Fibroblast of the conjunctiva (primary cell): Measurements from ENCODE around the gene ZMYND11.

Experiments used
- DNase-seq: peaks from one replicate; pipeline ENCODE4 v3.0.0-alpha.2; 2010; ENCODE audit warnings: low read depth

ZMYND11 gene

DNA sequence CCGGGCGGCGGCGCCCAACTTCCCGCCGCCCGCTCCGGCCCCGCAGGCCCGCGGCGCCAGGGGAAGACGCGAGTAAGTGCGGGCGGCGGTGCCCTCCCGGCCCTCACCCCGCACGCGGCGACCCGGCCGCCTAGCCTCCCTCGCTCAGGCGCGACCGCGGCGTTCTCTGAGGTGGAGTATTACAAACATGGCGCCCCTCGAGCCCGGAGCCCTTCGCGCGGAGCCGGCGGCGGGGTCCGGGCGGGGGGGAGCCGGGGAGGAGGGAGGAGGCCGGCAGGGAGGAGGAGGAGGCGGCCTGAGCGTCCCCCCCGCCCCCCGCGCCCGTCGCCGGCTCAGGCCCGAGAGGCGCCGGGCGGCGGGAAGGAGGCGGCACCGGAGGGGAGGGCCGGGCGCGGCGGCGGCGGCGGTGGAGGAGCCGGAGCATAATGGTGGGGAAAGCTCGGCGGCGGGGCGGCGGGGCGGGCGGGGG, at the start of gene ZMYND11:
ZMYND11 (plus strand) TSS at position 324 of the 469 bp plus-strand sequence. CDS start 44,558 bp downstream, outside the sequence.
- DNase-seq, result peak; percentile 38

DNA sequence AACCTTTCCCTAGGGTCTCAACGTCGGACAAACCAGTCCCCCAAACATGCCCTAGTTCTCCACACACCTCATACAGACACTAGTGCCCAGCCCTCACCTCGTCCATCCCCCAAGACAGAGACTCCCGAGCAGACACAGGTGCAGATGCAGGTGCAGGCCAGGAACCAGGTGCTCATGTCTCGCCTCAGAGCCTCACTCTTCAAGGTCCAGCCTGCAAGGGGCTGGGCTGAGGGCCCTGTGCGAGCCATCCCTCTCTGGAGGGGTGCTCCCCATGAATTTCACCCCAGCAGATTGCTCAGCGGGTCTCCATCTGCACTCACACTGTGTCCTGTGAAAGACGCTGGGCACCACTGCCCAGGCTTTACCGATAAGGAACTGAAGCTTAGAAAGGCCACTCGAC, 49.2 kb upstream of the ZMYND11 start:
- no peak for DNase-seq

DNA sequence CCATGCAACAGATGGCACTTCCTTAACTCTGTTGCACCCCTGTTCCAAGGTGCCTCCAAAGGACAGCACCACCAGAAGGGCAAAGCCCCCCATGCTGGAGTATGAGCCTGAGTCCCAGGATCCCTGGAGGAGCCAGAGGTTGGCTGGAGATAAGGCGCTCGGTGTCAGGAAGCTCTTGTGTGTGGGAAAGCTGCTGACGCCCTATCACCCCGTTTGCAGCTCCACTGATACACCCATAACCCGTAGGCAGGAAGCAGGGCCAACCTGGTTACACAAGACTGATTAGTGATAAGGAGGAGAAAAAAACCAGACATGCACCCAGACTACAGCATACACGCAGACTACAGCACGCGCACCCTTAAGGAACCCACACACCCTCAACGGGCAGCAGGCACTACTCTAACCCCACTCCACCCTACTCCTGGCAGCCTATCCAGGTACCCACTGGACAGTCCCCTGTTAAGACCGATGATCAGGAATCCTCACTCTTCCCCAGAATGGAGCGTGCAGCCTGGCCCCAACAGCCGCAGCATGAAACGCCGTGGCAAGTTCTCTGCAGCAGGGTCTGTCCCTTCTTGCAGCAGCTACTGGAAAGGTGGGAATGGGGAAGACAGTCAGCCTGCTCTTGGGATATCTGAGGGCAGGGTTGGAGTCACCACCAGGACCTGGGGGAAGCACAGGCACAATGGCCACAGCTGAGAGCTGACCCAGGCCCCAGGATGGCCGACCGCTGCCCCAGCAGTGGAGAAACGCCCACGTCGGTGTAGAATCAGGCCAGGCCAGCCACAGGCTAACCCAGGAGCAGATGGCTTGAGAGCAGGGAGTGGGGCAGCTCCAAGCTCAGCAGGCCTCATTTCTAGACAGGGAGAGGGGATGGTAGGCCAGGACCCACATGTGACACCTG, 47.8 kb upstream of the ZMYND11 start:
- DNase-seq, result no peak

DNA sequence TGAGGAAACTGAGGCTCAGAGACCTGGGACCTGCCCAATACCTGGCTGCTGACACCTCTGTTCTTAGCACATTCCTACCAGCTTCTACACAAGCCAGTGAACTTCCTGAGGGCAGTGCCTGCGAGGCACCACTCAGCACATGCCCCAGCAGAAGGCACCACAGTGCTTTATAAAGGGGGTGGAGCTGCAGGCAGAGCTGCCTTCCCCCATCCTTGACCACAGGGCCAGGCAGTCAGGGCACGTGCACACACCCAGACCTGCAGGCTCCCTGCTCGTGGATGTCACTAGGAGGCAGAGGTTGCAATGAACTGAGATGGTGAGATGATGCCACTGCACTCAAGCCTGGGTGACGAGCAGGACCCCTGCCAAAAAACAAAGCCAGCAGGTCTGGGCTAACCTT, 47.0 kb upstream of the ZMYND11 start:
- DNase-seq, result no peak

DNA sequence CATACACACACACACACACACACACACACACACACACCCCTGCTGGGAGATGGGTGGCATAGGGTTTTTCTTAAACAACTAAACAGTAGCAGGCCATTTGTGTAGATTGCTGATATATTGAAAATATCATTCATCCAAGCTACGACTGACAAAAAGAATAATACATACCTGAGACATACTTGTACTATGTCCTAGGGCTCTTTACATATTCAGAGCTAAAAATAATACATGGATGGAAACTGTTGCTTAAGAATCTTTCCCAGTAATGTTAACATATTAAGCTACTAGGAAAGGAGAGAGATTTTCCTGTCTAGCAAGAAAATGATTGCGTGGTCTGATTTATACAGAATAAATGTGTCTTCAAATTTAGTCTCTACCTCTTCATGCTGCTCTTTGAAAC, 46.0 kb upstream of the ZMYND11 start:
- no peak for DNase-seq

DNA sequence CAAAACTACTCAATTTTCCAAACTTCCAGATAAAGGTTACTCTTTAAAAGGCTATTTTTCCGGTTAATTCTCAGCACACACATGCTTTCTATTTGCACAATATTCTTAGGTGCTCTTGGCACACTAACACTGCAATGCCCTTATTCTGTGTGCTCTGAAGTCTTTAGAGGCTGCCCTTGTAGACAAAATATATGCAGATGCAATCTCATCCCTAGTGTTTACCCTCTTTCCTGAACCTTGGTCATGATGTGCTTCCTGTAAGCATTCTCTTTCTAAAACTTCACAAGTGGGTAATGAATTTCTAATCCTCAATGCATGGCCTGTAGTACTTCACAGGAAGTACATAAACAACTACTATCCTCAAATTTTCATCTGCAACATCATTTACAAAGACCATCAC, 45.1 kb upstream of the ZMYND11 start:
- DNase-seq, result no peak

DNA sequence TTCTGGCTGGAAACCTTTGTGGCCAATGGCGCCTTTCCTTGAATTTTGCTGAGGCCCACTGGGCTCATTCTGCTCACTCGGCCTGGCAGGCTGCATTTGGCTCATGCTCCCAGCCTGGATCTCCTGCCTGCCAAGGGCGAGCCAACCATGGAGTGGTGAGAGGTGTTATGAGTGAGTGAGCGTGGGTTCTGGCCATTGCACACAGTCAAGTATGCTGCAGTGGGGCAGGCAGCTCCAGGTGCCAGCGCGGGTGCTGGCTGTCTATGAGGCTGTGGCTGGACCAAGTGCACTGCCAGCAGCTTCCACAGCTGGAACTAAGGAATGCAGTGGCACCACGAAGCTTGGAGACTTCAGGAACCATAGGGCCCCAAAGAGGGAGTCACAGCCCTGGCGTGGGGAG, 43.9 kb upstream of the ZMYND11 start:
- no peak for DNase-seq

DNA sequence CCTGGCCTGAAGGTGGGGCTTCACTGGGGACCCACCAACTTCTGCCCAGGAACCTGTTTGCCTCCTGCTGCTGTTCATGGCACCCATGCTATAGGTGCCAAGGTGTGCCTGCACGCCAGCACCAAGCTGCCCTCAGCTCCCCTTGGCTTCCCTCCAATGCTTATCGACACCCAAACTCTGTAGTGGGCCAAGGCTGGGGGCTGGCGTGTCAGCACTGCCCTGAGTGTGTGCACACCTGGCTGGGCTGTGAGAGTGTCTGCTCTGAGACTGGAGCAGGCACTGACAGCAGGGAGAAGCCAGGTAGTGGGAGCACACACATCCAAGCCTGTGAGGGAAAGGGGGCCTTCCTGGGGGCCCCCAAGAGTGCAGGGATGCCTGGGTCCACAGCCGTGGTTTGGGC, 43.1 kb upstream of the ZMYND11 start:
- no peak for DNase-seq

DNA sequence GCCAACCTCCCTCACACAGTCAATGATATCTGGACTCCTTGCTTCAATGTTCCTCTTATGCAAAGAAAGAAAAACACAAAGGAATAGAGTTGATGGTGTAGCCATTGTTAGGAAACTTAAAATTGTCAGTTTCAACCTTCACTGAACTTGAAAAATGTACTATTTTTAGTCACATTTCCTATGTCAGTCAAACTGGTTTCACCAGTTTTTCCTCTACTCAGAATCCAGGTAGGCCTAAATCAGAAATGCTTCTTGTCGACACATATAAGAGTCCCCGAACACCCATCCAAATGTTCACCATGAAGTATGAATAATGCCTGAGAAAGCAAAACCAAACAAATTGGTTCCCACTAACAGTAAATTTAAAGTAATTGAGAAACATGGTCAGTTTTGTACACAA, 42.4 kb upstream of the ZMYND11 start:
- no peak for DNase-seq

DNA sequence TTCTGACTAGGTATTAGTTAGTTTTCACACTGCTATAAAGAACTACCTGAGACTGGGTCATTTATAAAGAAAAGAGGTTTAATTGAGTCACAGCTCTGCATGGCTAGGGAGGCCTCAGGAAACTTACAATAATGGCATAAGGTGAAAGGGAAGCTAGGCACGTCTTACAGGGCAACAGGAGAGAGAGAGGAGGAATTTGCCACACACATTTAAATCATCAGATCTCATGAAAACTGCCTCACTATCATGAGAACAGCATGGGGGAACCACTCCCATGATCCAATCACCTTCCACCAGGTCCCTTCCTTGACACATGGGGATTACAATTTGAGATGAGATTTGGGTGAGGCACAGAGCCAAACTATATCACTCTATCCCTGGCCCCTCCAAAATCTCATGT, 40.6 kb upstream of the ZMYND11 start:
- no peak for DNase-seq

DNA sequence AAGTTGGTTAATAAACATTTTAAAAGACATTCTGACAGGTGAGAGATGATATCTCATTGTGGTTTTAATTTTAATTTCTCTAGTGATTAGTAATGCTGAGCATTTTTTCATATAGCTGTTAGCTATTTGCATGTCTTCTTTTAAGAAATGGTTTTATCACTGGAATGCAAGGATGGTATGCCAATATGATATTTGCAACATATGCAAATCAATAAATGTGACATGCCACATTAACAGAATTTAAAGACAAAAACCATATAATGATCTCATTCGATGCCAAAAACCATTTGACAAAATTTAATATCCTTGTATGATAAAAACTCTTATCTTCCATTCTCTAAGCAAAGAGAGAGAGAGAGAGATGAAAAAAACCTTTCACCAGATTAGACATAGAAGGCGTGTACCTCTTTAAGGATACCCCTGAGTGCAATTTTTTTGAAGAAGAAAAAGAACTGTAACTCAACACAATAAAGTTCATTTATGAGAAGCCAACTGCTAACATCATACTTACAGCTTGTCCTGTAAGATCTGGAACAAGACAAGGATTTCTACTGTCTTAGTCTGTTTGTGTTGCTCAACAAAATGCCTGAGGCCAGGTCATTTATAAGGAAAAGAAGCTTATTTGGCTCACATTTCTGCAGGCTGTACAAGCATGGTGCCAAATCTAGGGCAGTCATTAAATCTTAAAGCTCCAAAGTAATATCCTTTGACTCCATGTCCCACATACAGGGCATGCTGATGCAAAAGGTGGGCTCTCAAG, 39.7 kb upstream of the ZMYND11 start:
- DNase-seq, result no peak

DNA sequence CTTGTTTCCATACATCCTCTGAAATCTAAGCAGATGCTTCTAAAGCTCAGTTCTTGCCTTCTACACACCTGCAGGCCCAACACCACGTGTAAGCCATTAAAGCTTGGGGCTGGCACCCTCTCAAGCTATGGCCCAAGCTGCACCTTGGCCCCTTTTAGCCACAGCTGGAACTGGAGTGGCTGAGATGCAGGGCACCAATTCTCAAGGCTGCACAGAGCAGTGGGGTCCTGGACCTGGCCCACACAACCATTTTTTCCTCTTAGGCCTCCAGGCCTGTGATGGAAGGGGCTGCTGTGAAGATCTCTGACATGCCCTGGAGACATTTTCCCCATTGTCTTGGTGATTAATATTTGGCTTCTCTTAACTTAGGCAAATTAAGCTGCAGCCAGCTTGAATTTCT, 38.8 kb upstream of the ZMYND11 start:
- DNase-seq, result no peak

DNA sequence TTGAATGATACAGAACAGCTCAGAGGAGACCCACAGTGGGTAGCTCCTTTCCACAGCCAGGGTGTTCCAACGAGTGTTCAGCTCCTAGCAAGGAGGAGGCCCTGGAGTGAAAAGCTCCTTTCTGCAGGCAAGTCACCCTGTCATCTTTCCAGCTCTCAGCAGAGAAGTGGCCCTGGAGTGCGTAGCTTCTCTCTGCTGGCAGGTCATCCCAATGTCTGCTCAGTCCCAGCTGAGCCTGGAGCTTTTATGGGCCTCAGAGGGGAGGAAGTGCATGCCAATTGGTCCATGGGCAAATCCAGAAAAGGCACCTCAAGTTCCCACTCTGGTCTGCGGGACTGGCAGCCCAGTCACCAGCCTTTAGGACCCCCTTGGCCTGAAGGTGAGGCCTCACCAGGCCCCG, 30.8 kb upstream of the ZMYND11 start:
- DNase-seq, result no peak

DNA sequence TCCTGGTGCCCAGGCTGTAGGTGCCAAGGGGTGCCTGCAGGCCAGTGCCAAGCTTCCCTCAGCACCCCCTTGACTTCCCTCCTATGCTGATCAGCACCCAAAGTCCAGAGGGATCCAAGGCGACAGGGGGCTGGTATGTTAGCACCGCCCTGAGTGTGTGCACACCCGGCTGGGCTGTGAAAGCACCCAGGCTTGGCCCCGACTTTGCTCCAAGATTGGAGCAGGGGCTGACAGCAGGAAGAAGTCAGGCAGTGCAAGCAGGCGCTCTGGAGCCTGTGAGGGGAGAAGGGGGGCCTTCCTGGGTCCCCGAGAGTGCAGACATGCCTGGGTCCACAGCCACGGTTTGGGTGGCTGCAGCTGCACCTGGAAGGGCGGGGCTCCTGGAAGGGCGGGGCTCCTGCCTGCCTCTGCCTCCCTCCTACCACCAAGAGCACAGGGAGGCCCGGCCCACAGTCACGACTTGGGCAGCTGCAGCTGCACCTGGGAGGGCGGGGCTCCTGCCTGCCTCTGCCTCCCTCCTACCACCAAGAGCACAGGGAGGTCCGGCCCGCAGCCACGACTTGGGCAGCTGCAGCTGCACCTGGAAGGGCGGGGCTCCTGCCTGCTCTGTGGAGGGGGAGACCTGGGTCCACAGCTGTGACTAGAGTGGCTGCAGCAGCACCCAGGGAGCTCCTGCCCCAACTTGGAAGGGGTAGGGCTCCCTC, 30.2 kb upstream of the ZMYND11 start:
- DNase-seq, result no peak

DNA sequence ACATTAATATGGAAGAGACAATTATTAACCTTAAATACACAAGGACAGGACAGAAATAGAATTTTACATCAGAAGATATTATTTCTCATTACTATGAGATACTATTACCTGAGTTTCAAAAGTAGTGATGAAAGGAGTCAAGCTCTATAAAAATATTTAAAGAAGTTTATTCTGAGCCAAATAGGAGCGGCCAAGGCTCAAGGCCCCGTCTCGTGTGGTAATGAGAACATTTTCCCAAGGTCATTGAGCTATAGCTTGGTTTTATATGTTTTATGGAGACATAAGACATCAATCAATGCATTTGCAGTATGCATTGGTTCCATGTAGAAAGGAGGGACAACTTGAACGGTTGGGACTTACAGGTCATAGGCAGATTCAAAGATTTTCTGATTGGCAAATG, 29.4 kb upstream of the ZMYND11 start:
- DNase-seq, result no peak

DNA sequence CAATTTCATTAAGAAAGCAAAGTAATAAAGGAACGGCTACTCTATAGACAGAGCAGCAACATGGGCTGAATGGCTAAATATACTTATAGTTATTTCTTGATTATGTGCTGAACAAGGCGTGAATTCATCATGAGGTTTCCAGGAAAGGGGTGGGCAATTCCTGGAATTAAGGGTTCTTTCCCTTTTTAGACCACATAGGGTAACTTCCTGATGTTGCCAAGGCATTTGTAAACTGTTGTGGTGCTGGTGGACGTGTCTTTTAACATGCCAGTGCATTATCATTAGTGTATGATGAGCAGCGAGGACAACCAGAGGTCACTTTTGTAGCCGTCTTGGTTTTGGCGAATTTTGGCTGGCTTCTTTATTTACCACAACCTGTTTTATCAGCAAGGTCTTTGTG, 28.5 kb upstream of the ZMYND11 start:
- DNase-seq, result no peak

DNA sequence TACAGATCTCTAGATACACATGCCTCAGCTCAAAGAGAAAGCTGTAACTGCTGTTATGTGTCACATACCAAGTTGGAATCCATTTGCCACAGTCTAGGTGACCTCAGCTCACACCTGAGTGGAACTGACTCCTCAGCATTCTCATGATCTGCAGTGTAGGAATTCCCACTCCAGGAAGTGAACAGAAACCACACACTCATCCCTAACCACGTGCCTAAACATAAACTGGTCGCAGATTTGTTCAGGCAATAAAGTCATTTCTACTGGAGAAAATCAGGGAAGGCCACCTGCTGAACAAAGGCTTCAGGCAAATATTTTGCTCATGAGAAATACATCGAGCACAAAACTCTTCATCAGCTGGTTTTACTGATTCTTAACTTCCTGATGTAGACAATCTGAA, 23.0 kb upstream of the ZMYND11 start:
- no peak for DNase-seq

DNA sequence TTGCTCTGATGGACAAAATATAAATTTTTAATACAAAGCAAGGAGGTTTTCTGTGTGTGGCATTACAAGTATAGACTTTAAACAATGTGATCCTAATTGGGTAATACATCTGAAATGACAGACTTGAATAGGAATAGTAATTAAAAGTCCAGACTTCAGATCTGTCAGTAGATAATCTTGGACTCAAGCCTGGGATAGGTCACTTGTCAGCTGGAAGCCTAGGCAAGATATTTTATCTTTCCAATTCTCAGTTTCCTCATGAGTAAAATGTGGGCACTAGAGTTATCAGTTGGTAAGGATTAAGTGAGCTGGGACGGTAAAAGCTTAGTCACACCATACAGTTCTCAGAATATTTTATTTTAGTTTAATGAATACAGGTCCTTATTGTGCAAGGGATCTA, 10.4 kb upstream of the ZMYND11 start:
- DNase-seq, result no peak

DNA sequence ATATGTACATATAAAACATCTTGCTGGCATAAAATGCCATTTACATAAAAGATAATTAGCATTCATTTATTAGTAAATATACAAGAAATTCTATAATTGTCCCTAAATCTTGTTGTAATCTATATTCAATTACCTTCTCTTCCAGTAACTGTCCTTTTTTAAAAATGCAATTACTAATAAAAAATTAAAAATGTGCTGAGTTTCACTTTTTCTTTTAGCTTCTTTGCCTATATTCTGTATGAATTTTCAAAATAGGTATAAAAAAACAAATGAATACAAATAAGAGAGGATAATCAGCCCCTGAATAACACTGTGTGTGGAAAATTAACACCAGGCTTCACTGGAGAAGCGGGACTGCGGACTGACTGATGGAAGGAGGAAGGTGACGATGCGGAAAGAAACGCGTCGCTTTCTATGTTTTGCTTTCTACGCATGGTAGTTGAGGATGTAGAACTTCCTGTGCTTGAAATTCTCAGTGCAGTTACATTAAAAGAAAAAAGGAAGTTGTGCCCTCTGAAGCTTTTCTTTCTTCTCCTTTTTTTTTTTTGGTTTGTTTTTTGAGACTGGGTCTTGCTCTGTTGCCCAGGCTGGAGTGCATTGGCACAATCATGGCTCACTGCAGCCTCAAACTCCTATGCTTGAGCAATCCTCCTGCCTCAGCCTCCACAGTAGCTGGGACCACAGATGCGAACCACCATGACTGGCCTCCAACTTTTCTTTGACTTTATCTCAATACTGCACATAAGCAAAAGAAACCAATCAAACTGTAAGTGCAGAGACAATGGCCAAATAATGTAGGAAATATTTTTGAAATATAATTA, 7.4 kb upstream of the ZMYND11 start:
- no peak for DNase-seq

DNA sequence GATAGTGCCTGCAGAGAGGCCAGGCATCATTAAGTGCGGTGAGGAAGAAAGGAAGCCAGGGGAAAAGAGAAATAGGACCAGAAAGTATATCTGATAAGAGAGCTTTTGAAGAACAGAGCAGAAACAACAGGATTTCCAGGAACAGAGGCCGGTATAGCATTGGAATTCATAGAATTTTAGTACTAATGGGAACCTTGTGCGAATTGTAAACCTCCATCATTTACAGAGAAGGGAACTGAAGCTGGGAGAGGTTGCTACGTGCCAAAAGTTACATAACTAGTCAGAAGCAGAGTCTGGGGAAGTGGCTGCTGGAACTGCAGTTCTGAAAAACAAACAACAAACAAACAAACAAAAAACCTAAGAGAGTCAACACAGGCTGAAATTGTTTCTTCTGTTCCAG, 5.4 kb upstream of the ZMYND11 start:
- DNase-seq, result no peak

DNA sequence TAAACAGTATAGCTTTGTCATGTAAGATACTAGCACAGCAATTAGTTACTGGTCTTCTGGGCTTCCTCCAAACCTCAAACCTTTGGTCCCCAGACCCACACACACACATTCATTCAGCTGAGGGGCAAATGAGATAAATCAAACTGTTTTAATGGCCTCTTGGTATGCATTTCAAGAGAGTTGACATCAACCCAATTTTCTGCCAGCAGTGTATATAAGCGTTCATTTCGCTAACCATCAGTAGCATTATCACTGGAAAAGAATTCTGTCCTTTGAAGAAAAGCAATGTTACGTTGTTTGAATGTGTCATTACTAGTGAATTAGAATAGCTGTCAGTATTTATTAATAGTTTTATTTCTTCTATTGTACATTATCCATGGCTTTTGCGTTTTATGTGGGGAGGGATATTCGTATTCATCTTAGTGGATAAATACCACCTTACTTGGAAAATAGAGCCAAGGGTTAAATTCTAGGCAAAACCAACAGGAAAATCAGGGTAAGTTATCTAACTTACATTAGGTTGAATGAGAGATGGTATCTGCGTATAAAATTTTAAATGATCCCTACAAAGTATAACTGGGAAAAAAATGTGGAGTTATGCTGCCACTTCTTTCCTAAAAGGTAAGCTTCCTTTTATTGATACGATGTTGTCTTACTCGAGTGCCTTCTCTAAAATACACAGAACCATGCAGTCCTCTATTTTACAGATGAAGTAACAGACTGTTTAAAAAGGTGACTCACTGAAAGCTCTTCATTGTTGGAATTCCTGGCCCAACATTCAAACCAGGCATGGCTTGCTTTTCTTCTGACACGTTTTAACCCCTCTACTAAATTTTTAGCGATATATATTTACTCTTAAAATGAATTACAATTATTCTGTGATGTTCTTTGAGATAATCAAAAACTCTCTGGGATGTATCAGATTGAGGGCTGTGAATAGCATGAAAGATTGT, 2.0 kb upstream of the ZMYND11 start:
- no peak for DNase-seq
